HepG2 (cell line): ENCODE data around the gene RPUSD3. TPM values are rescaled to one million over a fixed set of nuclear protein-coding genes. Genes with fewer than 3 reads are reported as not detected.
A peak's percentile ranks its signal among the peaks of the same experiment; 100 is the strongest.

ENCODE experiments used
- CAMTA2 ChIP-seq: sonication (generic); formaldehyde crosslinking; IDR thresholded peaks from 2 replicates; pipeline ENCODE4 v1.4.0; 2020; ENCODE audit warnings: mild to moderate bottlenecking, missing genetic modification reagents, borderline replicate concordance
- CBFB ChIP-seq: sonication (generic); formaldehyde crosslinking; IDR thresholded peaks from 2 replicates; pipeline ENCODE4 v1.4.0; 2020; ENCODE audit warnings: missing genetic modification reagents
- ISX ChIP-seq: sonication (generic); formaldehyde crosslinking; conservative IDR thresholded peaks from 2 replicates; pipeline ENCODE4 v1.5.0; 2020; ENCODE audit warnings: missing genetic modification reagents
- SIX4 ChIP-seq: sonication (generic); formaldehyde crosslinking; IDR thresholded peaks from 2 replicates; pipeline ENCODE4 v1.4.0; 2020; ENCODE audit warnings: missing genetic modification reagents
- SOX6 ChIP-seq, 2 experiments: fragments of 450-650 bp in 1 of 2; sonication (generic) in 1 of 2; formaldehyde crosslinking in 1 of 2; IDR thresholded peaks; 2 replicates each; pipeline versions ENCODE4 v1.4.0 to v1.6.1; 2017 to 2020; ENCODE audit warnings: antibody characterized with exemption in 1 of 2, mild to moderate bottlenecking in 1 of 2, missing genetic modification reagents in 1 of 2
- ZC3H13 ChIP-seq: sonication (generic); formaldehyde crosslinking; IDR thresholded peaks from 2 replicates; pipeline ENCODE4 v1.8.1; 2023; ENCODE audit warnings: mild to moderate bottlenecking, missing genetic modification reagents, moderate library complexity
- ZFP36L2 ChIP-seq: sonication (generic); formaldehyde crosslinking; IDR thresholded peaks from 2 replicates; pipeline ENCODE4 v1.4.0; 2020; ENCODE audit warnings: missing genetic modification reagents
- ZNF446 ChIP-seq: sonication (generic); formaldehyde crosslinking; IDR thresholded peaks from 2 replicates; pipeline ENCODE4 v1.5.0; 2020; ENCODE audit warnings: mild to moderate bottlenecking, missing genetic modification reagents
- ZNF614 ChIP-seq: IDR thresholded peaks from 2 replicates; pipeline ENCODE4 v1.6.1; 2018; ENCODE audit warnings: missing biosample characterization, missing genetic modification reagents, inconsistent platforms, borderline replicate concordance
- ZNF7 ChIP-seq: IDR thresholded peaks from 2 replicates; pipeline ENCODE4 v1.6.1; 2016; ENCODE audit warnings: missing biosample characterization, missing genetic modification reagents
- polyA plus RNA-seq, 8 experiments: library from polyadenylated mRNA; depleted of rRNA in 3 of 8; stranded (reverse) in 7 of 8; unstranded in 1 of 8; fragments of >200 nt; fragmentation: Illumina TruSeq in 4 of 8; extraction: Trizol in 4 of 8; gene quantifications; 2 replicates each; pipeline versions ENCODE4 v1.2.1 to v1.2.3, GENCODE V29; 2011 to 2016; ENCODE audit warnings: low read depth in 4 of 8, missing spikeins in 1 of 8, mixed read lengths in 1 of 8; ENCODE audit not compliant: insufficient read depth in 1 of 8
- total RNA-seq, 5 experiments: library from RNA; depleted of rRNA; stranded (reverse); fragments of >200 nt; fragmentation: Illumina TruSeq; extraction: Trizol; gene quantifications; 2 replicates each; pipeline ENCODE4 v1.2.3, GENCODE V29; 2016; ENCODE audit warnings: low read depth in 1 of 5
- TF ChIP-seq, protein P1 (sequence below): sonication (generic); formaldehyde crosslinking; IDR thresholded peaks from one replicate; pipeline ENCODE4 v1.5.1; 2020; ENCODE audit warnings: mild to moderate bottlenecking, missing genetic modification reagents; ENCODE audit errors: not compliant biosample characterization
- TF ChIP-seq, protein P2 (sequence below): sonication (generic); formaldehyde crosslinking; IDR thresholded peaks from 2 replicates; pipeline ENCODE4 v1.4.0; 2020; ENCODE audit warnings: missing genetic modification reagents, borderline replicate concordance
- TF ChIP-seq, protein P3 (sequence below): sonication (generic); formaldehyde crosslinking; IDR thresholded peaks from 2 replicates; pipeline ENCODE4 v1.5.0; 2020; ENCODE audit warnings: missing genetic modification reagents
- TF ChIP-seq, protein P4 (sequence below): sonication (generic); formaldehyde crosslinking; IDR thresholded peaks from 2 replicates; pipeline ENCODE4 v1.4.0; 2020; ENCODE audit warnings: missing genetic modification reagents

Gene RPUSD3
- total and polyA plus RNA-seq, 2 of the 13 experiments (the other 11 are each of a cell fraction or from before 2014, with no cell fraction given), result 32.1 to 48.7 TPM

DNA sequence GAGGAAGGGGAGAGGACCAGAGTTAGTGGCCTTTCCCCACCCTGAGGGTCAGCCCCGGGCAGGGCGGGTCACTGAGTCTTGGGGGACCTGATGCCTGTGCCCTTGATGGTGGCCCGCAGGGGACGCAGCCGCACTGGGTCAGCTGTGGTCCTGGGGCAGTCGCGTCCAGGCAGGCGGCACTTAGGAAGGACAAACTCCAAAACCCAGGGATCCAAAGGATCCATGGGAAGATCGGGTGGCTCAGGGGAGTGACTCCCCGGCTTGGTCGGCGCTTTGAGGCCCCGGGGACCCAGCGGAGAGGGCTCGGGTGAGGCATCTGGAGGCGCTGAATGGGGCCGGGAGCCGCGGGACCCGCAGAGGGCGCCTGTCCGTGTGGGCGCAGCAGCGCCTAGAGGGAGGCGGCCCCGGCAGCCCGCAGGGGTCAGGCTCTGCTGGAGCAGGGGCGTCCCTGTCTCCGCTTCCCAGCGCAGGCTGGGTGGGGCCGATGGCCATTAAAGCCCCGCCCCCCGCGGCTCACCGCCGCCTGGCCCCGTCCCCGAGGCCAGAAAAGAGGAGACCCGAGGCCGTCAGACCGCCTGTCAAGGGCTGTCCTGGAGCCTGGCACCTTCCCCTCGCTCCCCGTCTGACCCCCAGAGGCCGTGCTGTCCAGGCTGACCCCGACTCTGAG, 18.7 kb upstream of the RPUSD3 start (continued):
- no peak for TF ChIP-seq ZFP36L2 (CRISPR knock-in tag)
- no peak for TF ChIP-seq ZNF7 (CRISPR knock-in tag)
- TF ChIP-seq ZC3H13 (CRISPR knock-in tag), result no peak
- peak; percentile 24; the same call in 1 of the 2 replicates for TF ChIP-seq ZNF614
- no peak for TF ChIP-seq CAMTA2 (CRISPR knock-in tag)
- TF ChIP-seq, protein P1, sequence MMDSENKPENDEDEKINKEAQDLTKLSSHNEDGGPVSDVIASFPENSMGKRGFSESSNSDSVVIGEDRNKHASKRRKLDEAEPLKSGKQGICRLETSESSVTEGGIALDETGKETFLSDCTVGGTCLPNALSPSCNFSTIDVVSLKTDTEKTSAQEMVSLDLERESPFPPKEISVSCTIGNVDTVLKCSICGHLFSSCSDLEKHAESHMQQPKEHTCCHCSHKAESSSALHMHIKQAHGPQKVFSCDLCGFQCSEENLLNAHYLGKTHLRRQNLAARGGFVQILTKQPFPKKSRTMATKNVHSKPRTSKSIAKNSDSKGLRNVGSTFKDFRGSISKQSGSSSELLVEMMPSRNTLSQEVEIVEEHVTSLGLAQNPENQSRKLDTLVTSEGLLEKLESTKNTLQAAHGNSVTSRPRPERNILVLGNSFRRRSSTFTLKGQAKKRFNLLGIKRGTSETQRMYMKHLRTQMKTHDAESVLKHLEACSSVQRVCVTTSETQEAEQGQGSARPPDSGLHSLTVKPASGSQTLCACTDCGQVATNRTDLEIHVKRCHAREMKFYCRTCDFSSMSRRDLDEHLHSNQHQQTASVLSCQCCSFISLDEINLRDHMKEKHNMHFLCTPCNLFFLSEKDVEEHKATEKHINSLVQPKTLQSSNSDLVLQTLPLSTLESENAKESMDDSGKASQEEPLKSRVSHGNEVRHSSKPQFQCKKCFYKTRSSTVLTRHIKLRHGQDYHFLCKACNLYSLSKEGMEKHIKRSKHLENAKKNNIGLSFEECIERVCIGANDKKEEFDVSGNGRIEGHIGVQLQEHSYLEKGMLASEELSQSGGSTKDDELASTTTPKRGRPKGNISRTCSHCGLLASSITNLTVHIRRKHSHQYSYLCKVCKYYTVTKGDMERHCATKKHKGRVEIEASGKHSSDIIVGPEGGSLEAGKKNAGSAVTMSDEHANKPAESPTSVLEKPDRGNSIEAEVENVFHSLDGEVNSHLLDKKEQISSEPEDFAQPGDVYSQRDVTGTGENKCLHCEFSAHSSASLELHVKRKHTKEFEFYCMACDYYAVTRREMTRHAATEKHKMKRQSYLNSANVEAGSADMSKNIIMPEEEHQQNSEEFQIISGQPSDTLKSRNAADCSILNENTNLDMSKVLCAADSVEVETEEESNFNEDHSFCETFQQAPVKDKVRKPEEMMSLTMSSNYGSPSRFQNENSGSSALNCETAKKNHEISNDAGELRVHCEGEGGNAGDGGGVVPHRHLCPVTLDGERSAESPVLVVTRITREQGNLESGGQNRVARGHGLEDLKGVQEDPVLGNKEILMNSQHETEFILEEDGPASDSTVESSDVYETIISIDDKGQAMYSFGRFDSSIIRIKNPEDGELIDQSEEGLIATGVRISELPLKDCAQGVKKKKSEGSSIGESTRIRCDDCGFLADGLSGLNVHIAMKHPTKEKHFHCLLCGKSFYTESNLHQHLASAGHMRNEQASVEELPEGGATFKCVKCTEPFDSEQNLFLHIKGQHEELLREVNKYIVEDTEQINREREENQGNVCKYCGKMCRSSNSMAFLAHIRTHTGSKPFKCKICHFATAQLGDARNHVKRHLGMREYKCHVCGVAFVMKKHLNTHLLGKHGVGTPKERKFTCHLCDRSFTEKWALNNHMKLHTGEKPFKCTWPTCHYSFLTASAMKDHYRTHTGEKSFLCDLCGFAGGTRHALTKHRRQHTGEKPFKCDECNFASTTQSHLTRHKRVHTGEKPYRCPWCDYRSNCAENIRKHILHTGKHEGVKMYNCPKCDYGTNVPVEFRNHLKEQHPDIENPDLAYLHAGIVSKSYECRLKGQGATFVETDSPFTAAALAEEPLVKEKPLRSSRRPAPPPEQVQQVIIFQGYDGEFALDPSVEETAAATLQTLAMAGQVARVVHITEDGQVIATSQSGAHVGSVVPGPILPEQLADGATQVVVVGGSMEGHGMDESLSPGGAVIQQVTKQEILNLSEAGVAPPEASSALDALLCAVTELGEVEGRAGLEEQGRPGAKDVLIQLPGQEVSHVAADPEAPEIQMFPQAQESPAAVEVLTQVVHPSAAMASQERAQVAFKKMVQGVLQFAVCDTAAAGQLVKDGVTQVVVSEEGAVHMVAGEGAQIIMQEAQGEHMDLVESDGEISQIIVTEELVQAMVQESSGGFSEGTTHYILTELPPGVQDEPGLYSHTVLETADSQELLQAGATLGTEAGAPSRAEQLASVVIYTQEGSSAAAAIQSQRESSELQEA (CRISPR knock-in tag), result no peak
- TF ChIP-seq ZNF446 (CRISPR knock-in tag), result no peak
- TF ChIP-seq SIX4 (CRISPR knock-in tag), result peak; percentile 23; the same call in 1 of the 2 replicates
- TF ChIP-seq SOX6 (IDR thresholded peaks at IDR 0.05), result no peak
- TF ChIP-seq SOX6 (CRISPR knock-in tag; IDR thresholded peaks at IDR 0.05), result no peak; the same call in 1 of the 2 replicates
- TF ChIP-seq, protein P2, sequence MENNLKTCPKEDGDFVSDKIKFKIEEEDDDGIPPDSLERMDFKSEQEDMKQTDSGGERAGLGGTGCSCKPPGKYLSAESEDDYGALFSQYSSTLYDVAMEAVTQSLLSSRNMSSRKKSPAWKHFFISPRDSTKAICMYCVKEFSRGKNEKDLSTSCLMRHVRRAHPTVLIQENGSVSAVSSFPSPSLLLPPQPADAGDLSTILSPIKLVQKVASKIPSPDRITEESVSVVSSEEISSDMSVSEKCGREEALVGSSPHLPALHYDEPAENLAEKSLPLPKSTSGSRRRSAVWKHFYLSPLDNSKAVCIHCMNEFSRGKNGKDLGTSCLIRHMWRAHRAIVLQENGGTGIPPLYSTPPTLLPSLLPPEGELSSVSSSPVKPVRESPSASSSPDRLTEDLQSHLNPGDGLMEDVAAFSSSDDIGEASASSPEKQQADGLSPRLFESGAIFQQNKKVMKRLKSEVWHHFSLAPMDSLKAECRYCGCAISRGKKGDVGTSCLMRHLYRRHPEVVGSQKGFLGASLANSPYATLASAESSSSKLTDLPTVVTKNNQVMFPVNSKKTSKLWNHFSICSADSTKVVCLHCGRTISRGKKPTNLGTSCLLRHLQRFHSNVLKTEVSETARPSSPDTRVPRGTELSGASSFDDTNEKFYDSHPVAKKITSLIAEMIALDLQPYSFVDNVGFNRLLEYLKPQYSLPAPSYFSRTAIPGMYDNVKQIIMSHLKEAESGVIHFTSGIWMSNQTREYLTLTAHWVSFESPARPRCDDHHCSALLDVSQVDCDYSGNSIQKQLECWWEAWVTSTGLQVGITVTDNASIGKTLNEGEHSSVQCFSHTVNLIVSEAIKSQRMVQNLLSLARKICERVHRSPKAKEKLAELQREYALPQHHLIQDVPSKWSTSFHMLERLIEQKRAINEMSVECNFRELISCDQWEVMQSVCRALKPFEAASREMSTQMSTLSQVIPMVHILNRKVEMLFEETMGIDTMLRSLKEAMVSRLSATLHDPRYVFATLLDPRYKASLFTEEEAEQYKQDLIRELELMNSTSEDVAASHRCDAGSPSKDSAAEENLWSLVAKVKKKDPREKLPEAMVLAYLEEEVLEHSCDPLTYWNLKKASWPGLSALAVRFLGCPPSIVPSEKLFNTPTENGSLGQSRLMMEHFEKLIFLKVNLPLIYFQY (CRISPR knock-in tag), result peak; percentile 36; the same call in 1 of the 2 replicates
- TF ChIP-seq, protein P3, sequence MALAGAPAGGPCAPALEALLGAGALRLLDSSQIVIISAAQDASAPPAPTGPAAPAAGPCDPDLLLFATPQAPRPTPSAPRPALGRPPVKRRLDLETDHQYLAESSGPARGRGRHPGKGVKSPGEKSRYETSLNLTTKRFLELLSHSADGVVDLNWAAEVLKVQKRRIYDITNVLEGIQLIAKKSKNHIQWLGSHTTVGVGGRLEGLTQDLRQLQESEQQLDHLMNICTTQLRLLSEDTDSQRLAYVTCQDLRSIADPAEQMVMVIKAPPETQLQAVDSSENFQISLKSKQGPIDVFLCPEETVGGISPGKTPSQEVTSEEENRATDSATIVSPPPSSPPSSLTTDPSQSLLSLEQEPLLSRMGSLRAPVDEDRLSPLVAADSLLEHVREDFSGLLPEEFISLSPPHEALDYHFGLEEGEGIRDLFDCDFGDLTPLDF (CRISPR knock-in tag), result peak; percentile 39; the same call in 1 of the 2 replicates
- TF ChIP-seq, protein P4, sequence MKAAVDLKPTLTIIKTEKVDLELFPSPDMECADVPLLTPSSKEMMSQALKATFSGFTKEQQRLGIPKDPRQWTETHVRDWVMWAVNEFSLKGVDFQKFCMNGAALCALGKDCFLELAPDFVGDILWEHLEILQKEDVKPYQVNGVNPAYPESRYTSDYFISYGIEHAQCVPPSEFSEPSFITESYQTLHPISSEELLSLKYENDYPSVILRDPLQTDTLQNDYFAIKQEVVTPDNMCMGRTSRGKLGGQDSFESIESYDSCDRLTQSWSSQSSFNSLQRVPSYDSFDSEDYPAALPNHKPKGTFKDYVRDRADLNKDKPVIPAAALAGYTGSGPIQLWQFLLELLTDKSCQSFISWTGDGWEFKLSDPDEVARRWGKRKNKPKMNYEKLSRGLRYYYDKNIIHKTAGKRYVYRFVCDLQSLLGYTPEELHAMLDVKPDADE, result no peak
- TF ChIP-seq ISX (CRISPR knock-in tag), result no peak
- 0 out of 2 replicates have a peak, but pooled peaks have one; percentile 43 for TF ChIP-seq CBFB (CRISPR knock-in tag)
